Endothelial cell of umbilical vein (primary cell): ENCODE measurements around the gene GYG1.

Experiments
- CTCF ChIP-seq, 2 donors: IDR thresholded peaks; 1 replicate in 1 of 2; 2 replicates in 1 of 2; pipeline ENCODE4 v1.5.1; 2011; ENCODE audit warnings: low read length in 2 of 2, mild to moderate bottlenecking in 2 of 2, moderate library complexity in 2 of 2, control low read depth in 1 of 2, inconsistent platforms in 1 of 2, low read depth in 1 of 2; ENCODE audit not compliant: insufficient read depth in 1 of 2; ENCODE audit errors: extremely low read depth in 1 of 2
- EZH2 ChIP-seq: IDR thresholded peaks from 2 replicates; pipeline ENCODE4 v1.6.1; 2012; ENCODE audit warnings: borderline replicate concordance, low read depth, mild to moderate bottlenecking, moderate library complexity, low read length, inconsistent platforms; ENCODE audit not compliant: severe bottlenecking
- GATA2 ChIP-seq: IDR thresholded peaks from 2 replicates; pipeline ENCODE4 v1.7.0; 2011; ENCODE audit warnings: low read depth, mild to moderate bottlenecking, moderate library complexity, mixed read lengths, low read length; ENCODE audit not compliant: insufficient read length, insufficient read depth
- MAX ChIP-seq: IDR thresholded peaks from 2 replicates; pipeline ENCODE4 v1.6.1; 2011; ENCODE audit not compliant: insufficient read depth, insufficient read length
- POLR2A ChIP-seq: IDR thresholded peaks from 2 replicates; pipeline ENCODE4 v1.6.1; 2012; ENCODE audit warnings: low read depth, mild to moderate bottlenecking, control low read depth, low read length
- POLR2AphosphoS5 ChIP-seq: IDR thresholded peaks from 2 replicates; pipeline ENCODE4 v1.6.1; 2012; ENCODE audit warnings: low read depth, mild to moderate bottlenecking, control low read depth, low read length, moderate library complexity; ENCODE audit not compliant: insufficient read depth

GRCh38 chr3:148945116-148945515 lies 46.2 kb upstream of the GYG1 start:
- TF ChIP-seq CTCF (IDR thresholded peaks at IDR 0.05; ENCODE audit: extremely low read depth in 1 of 2, insufficient read depth in 1 of 2, low read depth in 1 of 2, low read length in 2 of 2) (no peak), POLR2AphosphoS5 (no peak), GATA2 (no peak), EZH2 (no peak), MAX (no peak), POLR2A (no peak)
